HG03520 (cell line): ENCODE data around the gene FOXRED1.
A peak's percentile ranks its signal among the peaks of the same experiment; 100 is the strongest.

Experiments
- ATAC-seq: cut with Tn5 transposase; IDR thresholded peaks from one replicate; pipeline ENCODE4 v1.9.1; 2021; ENCODE audit warnings: mild to moderate bottlenecking, moderate library complexity; ENCODE audit not compliant: unreplicated experiment

FOXRED1 gene

GRCh38 chr11:126310200-126310991 is 41.4 kb downstream of the FOXRED1 start:
- peak; percentile 42 for ATAC-seq

GRCh38 chr11:126310992-126311310 is 42.0 kb downstream of the FOXRED1 start:
- no peak for ATAC-seq

- peak; percentile 60 for ATAC-seq
Observed at GRCh38 chr11:126311401-126312291, 42.7 kb downstream of the FOXRED1 start.

GRCh38 chr11:126312961-126313360 is 44.0 kb downstream of the FOXRED1 start:
- no peak for ATAC-seq

GRCh38 chr11:126313826-126314225 is 44.9 kb downstream of the FOXRED1 start:
- no peak for ATAC-seq

GRCh38 chr11:126317432-126317755 is 48.4 kb downstream of the FOXRED1 start:
- no peak for ATAC-seq

- peak; percentile 11 for ATAC-seq
Observed at GRCh38 chr11:126317756-126318573, 49.0 kb downstream of the FOXRED1 start.

GRCh38 chr11:126318574-126319373 is 49.8 kb downstream of the FOXRED1 start:
- peak; percentile 84 for ATAC-seq

GRCh38 chr11:126319374-126319740 is 50.4 kb downstream of the FOXRED1 start:
- no peak for ATAC-seq

- ATAC-seq: no peak
Observed at GRCh38 chr11:126322996-126323395, 54.0 kb downstream of the FOXRED1 start.

GRCh38 chr11:126327281-126328000 is 58.5 kb downstream of the FOXRED1 start:
- ATAC-seq: no peak
